ENCODE data around the gene HINT1. TPM values are rescaled to one million over a fixed set of nuclear protein-coding genes. Genes with fewer than 3 reads are reported as not detected.

Gene HINT1
- total RNA-seq, 1 experiment from 2014 or later: 249 TPM

- no peak overlapping the region for H3T11ph ChIP-seq (ENCODE audit: low read length)
- Mint-ChIP-seq H3K4me3 (no peak overlapping the region), H3K27ac (no peak overlapping the region), H3K9me3 (no peaks in the 10 kb centered on the region), H3K4me1 (peaks cover 3 to 6% of the 10 kb centered on the region in 2 experiments; a peak in 3 of 4 replicates), H3K27me3 (ENCODE audit: low read depth) (no peaks in the 10 kb centered on the region), H3K36me3 (ENCODE audit: insufficient read depth in 1 of 3, low read depth in 3 of 3) (peaks cover 0 to 2% (median 0%) of the 10 kb centered on the region in 3 experiments; a peak in 2 of 7 replicates)
- no peak overlapping the region for H2AK5ac ChIP-seq (ENCODE audit: insufficient read length, low read length)
- H4K91ac ChIP-seq (ENCODE audit: insufficient read length, low read depth, low read length): no peak overlapping the region
- no peak overlapping the region for H3K18ac ChIP-seq (ENCODE audit: insufficient read length, low read depth, low read length)
- H3K9me3 ChIP-seq (ENCODE audit: control insufficient read depth, low read depth, low read length): no peaks in the 10 kb centered on the region
- H3K4me2 ChIP-seq (ENCODE audit: insufficient read depth, insufficient read length, low read length): no peak overlapping the region
- no peak overlapping the region for H2BK15ac ChIP-seq (ENCODE audit: low read depth, low read length)
- H3K79me1 ChIP-seq (ENCODE audit: insufficient read depth, low read depth, low read length, poor library complexity, severe bottlenecking): no peaks in the 10 kb centered on the region
- no peak overlapping the region for H3K27ac ChIP-seq (ENCODE audit: insufficient read length, low read depth, low read length)
- H3K56ac ChIP-seq (ENCODE audit: insufficient read length, low read depth, low read length): no peak overlapping the region
- no peak overlapping the region for H3K23ac ChIP-seq (ENCODE audit: insufficient read length, low read depth, low read length)
- H3K79me2 ChIP-seq (ENCODE audit: insufficient read depth, low read length): no peaks in the 10 kb centered on the region
- DNase-seq: no peak
- H3K27me3 ChIP-seq (ENCODE audit: insufficient read depth, low read length): no peaks in the 10 kb centered on the region
- no peaks in the 10 kb centered on the region for H3K4me1 ChIP-seq (ENCODE audit: insufficient read depth, low read length)
- no peaks in the 10 kb centered on the region for H4K20me1 ChIP-seq (ENCODE audit: control insufficient read depth, insufficient read depth, insufficient read length)
- H2BK12ac ChIP-seq (ENCODE audit: insufficient read length, low read depth, low read length): no peak overlapping the region
- no peaks in the 10 kb centered on the region for H3K23me2 ChIP-seq (ENCODE audit: insufficient read length, low read depth, low read length, poor library complexity, severe bottlenecking)
- H2AFZ ChIP-seq (ENCODE audit: low read length): no peak overlapping the region
- WGBS (ENCODE audit: extremely low coverage, insufficient read length, low lambda C conversion rate): no CpG with 5 or more reads among the region's 4 CpGs
- no peak overlapping the region for H2BK5ac ChIP-seq (ENCODE audit: insufficient read length, low read length)
- H4K8ac ChIP-seq (replicated peaks; ENCODE audit: insufficient read length, low read depth, low read length): no peak overlapping the region
- H3K14ac ChIP-seq (ENCODE audit: insufficient read depth, low read length): no peak overlapping the region
- H3K9ac ChIP-seq (ENCODE audit: extremely low read depth, insufficient read length, low read length): no peak overlapping the region
- TF ChIP-seq, protein P1, sequence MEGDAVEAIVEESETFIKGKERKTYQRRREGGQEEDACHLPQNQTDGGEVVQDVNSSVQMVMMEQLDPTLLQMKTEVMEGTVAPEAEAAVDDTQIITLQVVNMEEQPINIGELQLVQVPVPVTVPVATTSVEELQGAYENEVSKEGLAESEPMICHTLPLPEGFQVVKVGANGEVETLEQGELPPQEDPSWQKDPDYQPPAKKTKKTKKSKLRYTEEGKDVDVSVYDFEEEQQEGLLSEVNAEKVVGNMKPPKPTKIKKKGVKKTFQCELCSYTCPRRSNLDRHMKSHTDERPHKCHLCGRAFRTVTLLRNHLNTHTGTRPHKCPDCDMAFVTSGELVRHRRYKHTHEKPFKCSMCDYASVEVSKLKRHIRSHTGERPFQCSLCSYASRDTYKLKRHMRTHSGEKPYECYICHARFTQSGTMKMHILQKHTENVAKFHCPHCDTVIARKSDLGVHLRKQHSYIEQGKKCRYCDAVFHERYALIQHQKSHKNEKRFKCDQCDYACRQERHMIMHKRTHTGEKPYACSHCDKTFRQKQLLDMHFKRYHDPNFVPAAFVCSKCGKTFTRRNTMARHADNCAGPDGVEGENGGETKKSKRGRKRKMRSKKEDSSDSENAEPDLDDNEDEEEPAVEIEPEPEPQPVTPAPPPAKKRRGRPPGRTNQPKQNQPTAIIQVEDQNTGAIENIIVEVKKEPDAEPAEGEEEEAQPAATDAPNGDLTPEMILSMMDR (conservative IDR thresholded peaks at IDR 0.05): no peak
- no peak overlapping the region for H2BK120ac ChIP-seq (ENCODE audit: low read depth, low read length, poor library complexity, severe bottlenecking)
- no peak overlapping the region for H3K4ac ChIP-seq (ENCODE audit: low read depth, low read length)
- no peak overlapping the region for H2BK20ac ChIP-seq (ENCODE audit: low read depth, low read length, poor library complexity, severe bottlenecking)
- H4K5ac ChIP-seq (ENCODE audit: insufficient read length, low read depth, low read length): no peak overlapping the region
Measured at GRCh38 chr5:131151216-131151615, 13.8 kb downstream of the HINT1 start.

Measured in H9 (cell line).